ENCODE results near the gene GTF3C5. TPM values are rescaled to one million over a fixed set of nuclear protein-coding genes. Genes with fewer than 3 reads are reported as not detected.

Gene GTF3C5
- total and polyA plus RNA-seq, 2 of the 4 experiments (the other 2 are of a cell fraction), result 49.1 to 52.3 TPM

DNA sequence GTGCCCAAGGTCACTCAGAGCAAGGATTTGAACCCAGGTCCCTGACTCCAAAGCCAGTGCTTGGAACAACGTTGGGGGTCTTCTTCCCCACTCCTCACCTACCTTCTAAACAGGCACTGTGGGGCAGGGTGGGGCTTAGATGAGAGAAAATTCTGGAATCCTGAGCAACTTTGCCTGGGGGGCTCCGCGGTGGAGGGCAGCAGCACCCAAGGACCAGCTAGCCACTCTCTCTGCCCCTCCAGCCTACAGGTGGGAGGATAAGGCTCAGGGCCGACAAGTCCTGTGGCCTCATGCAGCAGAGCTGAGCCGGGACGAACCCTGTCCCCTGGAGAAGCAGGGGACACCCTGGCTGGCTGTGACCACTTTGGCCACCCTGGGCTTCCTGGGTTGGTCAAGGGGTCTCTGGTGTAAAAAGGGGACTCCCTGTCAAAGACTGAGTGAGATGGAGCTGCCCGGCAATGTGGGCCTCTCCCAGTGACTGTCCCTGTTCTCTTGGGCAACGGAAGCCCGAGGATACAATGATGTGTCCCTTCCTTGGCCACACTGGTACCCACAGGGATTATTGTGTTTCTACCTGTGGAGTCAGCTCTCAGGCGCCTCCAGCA, 57.5 kb downstream of the GTF3C5 start:
- 82% methylated on average over 4 of the region's 10 CpGs; no CpG with 5 or more reads in 1 of the 2 experiments for WGBS, 2 experiments (ENCODE audit: extremely low coverage in 2 of 2, insufficient read length in 1 of 2)
- Histone ChIP-seq H3K4me1 (ENCODE audit: control insufficient read depth, insufficient read depth, low read length) (no peaks in the 10 kb centered on the region), H2BK120ac (ENCODE audit: low read depth, low read length) (no peak overlapping the region), H4K20me1 (ENCODE audit: insufficient read depth, low read length) (no peaks in the 10 kb centered on the region), H2AK5ac (ENCODE audit: low read depth, low read length) (no peak overlapping the region), H3K4me3 (ENCODE audit: insufficient read depth, low read depth, low read length) (no peak overlapping the region), H2AFZ (replicated peaks; ENCODE audit: low read length, poor library complexity) (no peak overlapping the region), H3K18ac (ENCODE audit: low read depth, low read length) (no peak overlapping the region), H2BK20ac (ENCODE audit: low read depth, low read length) (no peak overlapping the region), H3K9me3 (ENCODE audit: control insufficient read depth, insufficient read depth, low read length) (no peaks in the 10 kb centered on the region), H3K9me1 (ENCODE audit: insufficient read depth, low read length) (no peaks in the 10 kb centered on the region), H4K91ac (ENCODE audit: insufficient read depth, low read depth, low read length) (no peak overlapping the region), H3K36me3 (ENCODE audit: control insufficient read depth, insufficient read depth, low read length) (no peaks in the 10 kb centered on the region), H2AK9ac (replicated peaks; ENCODE audit: low read depth, low read length, poor library complexity) (no peak overlapping the region), H3K56ac (ENCODE audit: extremely low read depth, insufficient read depth, low read length) (no peak overlapping the region), H3K14ac (replicated peaks; ENCODE audit: low read depth, low read length) (no peak overlapping the region), H2BK15ac (ENCODE audit: low read depth, low read length) (no peak overlapping the region), H4K5ac (ENCODE audit: low read depth, low read length) (no peak overlapping the region), H4K8ac (ENCODE audit: low read depth in 2 of 2, low read length in 2 of 2) (no peak overlapping the region), H3K27me3 (ENCODE audit: control insufficient read depth, insufficient read depth, low read length) (peaks cover 3% of the 10 kb centered on the region; the same call in 1 of the 2 replicates), H3K27ac (ENCODE audit: insufficient read depth, low read length) (no peak overlapping the region), H3K23ac (ENCODE audit: low read depth, low read length) (no peak overlapping the region), H3K4ac (ENCODE audit: low read depth, low read length) (no peak overlapping the region), H3K9ac (ENCODE audit: low read depth, low read length) (no peak overlapping the region), H3K79me1 (ENCODE audit: low read depth in 1 of 2, low read length in 2 of 2) (no peaks in the 10 kb centered on the region), H2BK5ac (ENCODE audit: low read depth, low read length, poor library complexity, severe bottlenecking) (no peak overlapping the region), H3K4me2 (ENCODE audit: low read depth, low read length) (no peak overlapping the region)
- BruUV-seq (replicated peaks), result no TSS peak
- dilution Hi-C loops (cut with HindIII; ENCODE audit: low sequenced_read_pairs, unreplicated experiment) (no loop called here), intact Hi-C loops (cut with micrococcal nuclease) (no loop called here), in situ Hi-C loops (cut with MboI; ENCODE audit: low sequenced_read_pairs) (no loop called here)
- POLR2A ChIA-PET (ENCODE audit: unreplicated experiment), result no interaction called here
- no peak for DNase-seq
- CTCF ChIA-PET, result no interaction called here
- no peak for TF ChIP-seq RAD21 (IDR thresholded peaks at IDR 0.05; ENCODE audit: low read length)
- TF ChIP-seq RCOR1 (IDR thresholded peaks at IDR 0.05; ENCODE audit: insufficient replicate concordance, low read length), result no peak
- TF ChIP-seq SMC3 (IDR thresholded peaks at IDR 0.05; ENCODE audit: low read depth, low read length), result no peak
- TF ChIP-seq, protein P1, sequence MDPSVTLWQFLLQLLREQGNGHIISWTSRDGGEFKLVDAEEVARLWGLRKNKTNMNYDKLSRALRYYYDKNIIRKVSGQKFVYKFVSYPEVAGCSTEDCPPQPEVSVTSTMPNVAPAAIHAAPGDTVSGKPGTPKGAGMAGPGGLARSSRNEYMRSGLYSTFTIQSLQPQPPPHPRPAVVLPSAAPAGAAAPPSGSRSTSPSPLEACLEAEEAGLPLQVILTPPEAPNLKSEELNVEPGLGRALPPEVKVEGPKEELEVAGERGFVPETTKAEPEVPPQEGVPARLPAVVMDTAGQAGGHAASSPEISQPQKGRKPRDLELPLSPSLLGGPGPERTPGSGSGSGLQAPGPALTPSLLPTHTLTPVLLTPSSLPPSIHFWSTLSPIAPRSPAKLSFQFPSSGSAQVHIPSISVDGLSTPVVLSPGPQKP (IDR thresholded peaks at IDR 0.05; ENCODE audit: borderline replicate concordance, low read depth, low read length), result no peak
- no peak for TF ChIP-seq CEBPB (IDR thresholded peaks at IDR 0.05; ENCODE audit: low read depth, low read length)
- no peak for TF ChIP-seq POLR2A (IDR thresholded peaks at IDR 0.05; ENCODE audit: low read depth, low read length)
- TF ChIP-seq BHLHE40 (IDR thresholded peaks at IDR 0.05; ENCODE audit: low read depth, low read length), result no peak
- TF ChIP-seq MAZ (IDR thresholded peaks at IDR 0.05; ENCODE audit: borderline replicate concordance, low read depth, low read length), result no peak
- no peak for TF ChIP-seq MXI1 (IDR thresholded peaks at IDR 0.05; ENCODE audit: borderline replicate concordance, low read depth, low read length)
- TF ChIP-seq, protein P2, sequence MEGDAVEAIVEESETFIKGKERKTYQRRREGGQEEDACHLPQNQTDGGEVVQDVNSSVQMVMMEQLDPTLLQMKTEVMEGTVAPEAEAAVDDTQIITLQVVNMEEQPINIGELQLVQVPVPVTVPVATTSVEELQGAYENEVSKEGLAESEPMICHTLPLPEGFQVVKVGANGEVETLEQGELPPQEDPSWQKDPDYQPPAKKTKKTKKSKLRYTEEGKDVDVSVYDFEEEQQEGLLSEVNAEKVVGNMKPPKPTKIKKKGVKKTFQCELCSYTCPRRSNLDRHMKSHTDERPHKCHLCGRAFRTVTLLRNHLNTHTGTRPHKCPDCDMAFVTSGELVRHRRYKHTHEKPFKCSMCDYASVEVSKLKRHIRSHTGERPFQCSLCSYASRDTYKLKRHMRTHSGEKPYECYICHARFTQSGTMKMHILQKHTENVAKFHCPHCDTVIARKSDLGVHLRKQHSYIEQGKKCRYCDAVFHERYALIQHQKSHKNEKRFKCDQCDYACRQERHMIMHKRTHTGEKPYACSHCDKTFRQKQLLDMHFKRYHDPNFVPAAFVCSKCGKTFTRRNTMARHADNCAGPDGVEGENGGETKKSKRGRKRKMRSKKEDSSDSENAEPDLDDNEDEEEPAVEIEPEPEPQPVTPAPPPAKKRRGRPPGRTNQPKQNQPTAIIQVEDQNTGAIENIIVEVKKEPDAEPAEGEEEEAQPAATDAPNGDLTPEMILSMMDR (conservative IDR thresholded peaks at IDR 0.05; ENCODE audit: low read depth, low read length), result no peak
- no peak for TF ChIP-seq FOS (IDR thresholded peaks at IDR 0.05; ENCODE audit: low read depth, low read length)
- TF ChIP-seq RFX5 (IDR thresholded peaks at IDR 0.05; ENCODE audit: low read depth, low read length), result no peak
- no peak for ATAC-seq (ENCODE audit: low read depth)
